ENCODE data around the gene GMIP.

DNA sequence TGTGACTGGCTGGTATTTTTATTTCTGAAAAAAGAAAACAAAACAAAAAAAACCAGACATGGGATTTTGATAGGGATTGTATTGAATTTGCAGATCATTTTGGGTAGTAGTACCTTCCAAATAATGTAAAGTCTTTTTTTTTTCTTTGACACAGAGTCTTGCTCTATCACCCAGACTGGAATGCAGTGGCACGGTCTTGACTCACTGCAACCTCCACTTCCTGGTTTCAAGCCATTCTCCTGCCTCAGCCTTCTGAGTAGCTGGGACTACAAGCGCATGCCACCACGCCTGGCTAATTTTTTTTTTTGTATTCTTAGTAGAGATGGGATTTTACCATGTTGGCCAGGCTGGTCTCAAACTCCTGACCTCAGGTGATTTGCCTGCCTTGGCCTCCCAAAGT is 29.4 kb upstream of the GMIP start:
- TF ChIP-seq, protein P1, sequence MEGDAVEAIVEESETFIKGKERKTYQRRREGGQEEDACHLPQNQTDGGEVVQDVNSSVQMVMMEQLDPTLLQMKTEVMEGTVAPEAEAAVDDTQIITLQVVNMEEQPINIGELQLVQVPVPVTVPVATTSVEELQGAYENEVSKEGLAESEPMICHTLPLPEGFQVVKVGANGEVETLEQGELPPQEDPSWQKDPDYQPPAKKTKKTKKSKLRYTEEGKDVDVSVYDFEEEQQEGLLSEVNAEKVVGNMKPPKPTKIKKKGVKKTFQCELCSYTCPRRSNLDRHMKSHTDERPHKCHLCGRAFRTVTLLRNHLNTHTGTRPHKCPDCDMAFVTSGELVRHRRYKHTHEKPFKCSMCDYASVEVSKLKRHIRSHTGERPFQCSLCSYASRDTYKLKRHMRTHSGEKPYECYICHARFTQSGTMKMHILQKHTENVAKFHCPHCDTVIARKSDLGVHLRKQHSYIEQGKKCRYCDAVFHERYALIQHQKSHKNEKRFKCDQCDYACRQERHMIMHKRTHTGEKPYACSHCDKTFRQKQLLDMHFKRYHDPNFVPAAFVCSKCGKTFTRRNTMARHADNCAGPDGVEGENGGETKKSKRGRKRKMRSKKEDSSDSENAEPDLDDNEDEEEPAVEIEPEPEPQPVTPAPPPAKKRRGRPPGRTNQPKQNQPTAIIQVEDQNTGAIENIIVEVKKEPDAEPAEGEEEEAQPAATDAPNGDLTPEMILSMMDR (IDR thresholded peaks at IDR 0.05) = no peak
- TF ChIP-seq POLR2A (IDR thresholded peaks at IDR 0.05) (no peak), POLR2AphosphoS5 (IDR thresholded peaks at IDR 0.05) (no peak)
